Heart left ventricle (tissue), 13 donors: ENCODE results near the gene DOCK4.

Experiments
- POLR2A ChIP-seq, 2 donors: fragments of 450-650 bp; IDR thresholded peaks; one replicate each; pipeline ENCODE4 v1.6.1; 2017; ENCODE audit warnings: antibody characterized with exemption in 2 of 2, mild to moderate bottlenecking in 2 of 2, moderate library complexity in 2 of 2
- TF ChIP-seq, protein P1 (sequence below), 12 donors: fragments of 200-600 bp; sonication (generic) in 4 of 12; IDR thresholded peaks; one replicate each; pipeline versions ENCODE4 v1.5.0 to v1.8.0; 2018 to 2022; ENCODE audit warnings: antibody characterized with exemption in 12 of 12, mild to moderate bottlenecking in 5 of 12
- donor health status: ischemic (EF 13 %, LVEDD 7.1; RV severe dilation, severe dysfunction).
- donor health status: DM: no; HTN: yes; CAD: no.
- donor health status: DM: no; HTN: no; CAD: no.
- donor health status: ischemic (EF 25% LVEDD 6.9; RV normal size, moderate dysfunction).
- donor health status: ischemic (EF 25% LVEDD 5.7; RV mildly dilated, moderate dysfunction).
- donor health status: ischemic (EF 35%, LVEDD 5.7; RV mildly dilated, moderate dysfunction).
- donor health status: nonischemic (EF 11% LVEDD 7.7; RV severe dilation, severe dysfunction).
- donor health status: DM: yes; HTN: yes; CAD: no.
- donor health status: PGD.
- donor health status: ischemic (EF 29% LVEDD 5.4; RV normal size, mild dysfunction).
- donor health status: nonischemic (EF 23%, LVEDD 6.1; RV moderate dilation, normal function).

DNA sequence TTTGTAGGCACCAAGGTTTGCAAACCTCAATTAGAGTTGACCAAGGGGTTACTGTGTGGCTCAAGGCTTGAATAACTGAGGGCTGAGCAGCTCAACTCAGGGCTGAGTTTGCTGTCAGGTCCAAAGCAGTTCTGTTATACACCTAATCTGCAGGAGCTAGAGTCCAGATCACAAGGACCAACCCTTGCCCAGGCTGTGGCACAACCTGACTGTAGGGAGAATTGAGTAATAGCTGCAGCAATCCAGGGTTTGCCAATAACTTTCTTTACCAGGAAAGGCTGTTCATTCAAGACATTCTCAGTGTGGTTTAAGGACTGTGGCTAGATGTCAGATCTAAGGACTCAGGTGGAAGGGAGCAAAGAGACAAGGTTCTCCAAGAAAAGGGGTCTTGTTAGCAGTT is 528.4 kb downstream of the DOCK4 start:
- TF ChIP-seq, protein P1, sequence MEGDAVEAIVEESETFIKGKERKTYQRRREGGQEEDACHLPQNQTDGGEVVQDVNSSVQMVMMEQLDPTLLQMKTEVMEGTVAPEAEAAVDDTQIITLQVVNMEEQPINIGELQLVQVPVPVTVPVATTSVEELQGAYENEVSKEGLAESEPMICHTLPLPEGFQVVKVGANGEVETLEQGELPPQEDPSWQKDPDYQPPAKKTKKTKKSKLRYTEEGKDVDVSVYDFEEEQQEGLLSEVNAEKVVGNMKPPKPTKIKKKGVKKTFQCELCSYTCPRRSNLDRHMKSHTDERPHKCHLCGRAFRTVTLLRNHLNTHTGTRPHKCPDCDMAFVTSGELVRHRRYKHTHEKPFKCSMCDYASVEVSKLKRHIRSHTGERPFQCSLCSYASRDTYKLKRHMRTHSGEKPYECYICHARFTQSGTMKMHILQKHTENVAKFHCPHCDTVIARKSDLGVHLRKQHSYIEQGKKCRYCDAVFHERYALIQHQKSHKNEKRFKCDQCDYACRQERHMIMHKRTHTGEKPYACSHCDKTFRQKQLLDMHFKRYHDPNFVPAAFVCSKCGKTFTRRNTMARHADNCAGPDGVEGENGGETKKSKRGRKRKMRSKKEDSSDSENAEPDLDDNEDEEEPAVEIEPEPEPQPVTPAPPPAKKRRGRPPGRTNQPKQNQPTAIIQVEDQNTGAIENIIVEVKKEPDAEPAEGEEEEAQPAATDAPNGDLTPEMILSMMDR (IDR thresholded peaks at IDR 0.05): no peak
- no peak for TF ChIP-seq POLR2A (IDR thresholded peaks at IDR 0.05)
